CD4-positive, alpha-beta T cell treated with Interleukin-21 for 1 hour (primary cell): Measurements from ENCODE around the gene PFN1.
"Not testable (repeated sequence)": the region's sequence is repeated elsewhere in the genome, so short reads cannot be mapped to it uniquely, and the experiment has no call there.

Source experiments
- DNase-seq: peaks from one replicate; pipeline ENCODE4 v3.0.0-alpha.2; 2020

Gene PFN1

GRCh38 chr17:4945176-4945943, 3.0 kb downstream of the PFN1 start:
- peak; percentile 75 for DNase-seq

- peak; percentile 29 for DNase-seq
These were observed 3.7 kb downstream of the PFN1 start for GRCh38 chr17:4944554-4945175.

GRCh38 chr17:4944163-4944553, 4.2 kb downstream of the PFN1 start:
- peak; percentile 70 for DNase-seq

GRCh38 chr17:4942760-4943508, 5.4 kb downstream of the PFN1 start:
- DNase-seq = no peak

- no peak for DNase-seq
These were observed 7.1 kb downstream of the PFN1 start for GRCh38 chr17:4941319-4941610.

- peak; percentile 46 for DNase-seq
These were observed 7.6 kb downstream of the PFN1 start for GRCh38 chr17:4940555-4941318.

- DNase-seq = peak; percentile 100
These were observed 8.4 kb downstream of the PFN1 start, which contains the start of the genes RNF167 and SLC25A11 for GRCh38 chr17:4939796-4940554. Gene RNF167 (plus strand): TSS chr17:4940268. CDS start chr17:4940910, 642 bp downstream. Gene SLC25A11 (minus strand): TSS chr17:4940046. CDS start chr17:4939910, 136 bp downstream.

GRCh38 chr17:4939546-4939795, 8.9 kb downstream of the PFN1 start:
- DNase-seq = no peak

GRCh38 chr17:4938688-4939545, 9.4 kb downstream of the PFN1 start:
- no peak for DNase-seq

GRCh38 chr17:4938069-4938491, 10.2 kb downstream of the PFN1 start:
- DNase-seq = no peak

GRCh38 chr17:4937553-4937952, 10.8 kb downstream of the PFN1 start:
- no peak for DNase-seq

GRCh38 chr17:4936436-4936835, 11.9 kb downstream of the PFN1 start:
- DNase-seq = no peak

- no peak for DNase-seq
These were observed 12.7 kb downstream of the PFN1 start for GRCh38 chr17:4935650-4936049.

GRCh38 chr17:4934173-4934979, 14.0 kb downstream of the PFN1 start:
- peak; percentile 34 for DNase-seq

GRCh38 chr17:4933646-4934045, 14.7 kb downstream of the PFN1 start:
- DNase-seq = no peak

GRCh38 chr17:4932756-4933155, 15.6 kb downstream of the PFN1 start:
- DNase-seq = no peak

GRCh38 chr17:4931963-4932362, 16.4 kb downstream of the PFN1 start, which contains the start of gene GP1BA:
Gene GP1BA (plus strand): TSS chr17:4932277. CDS start chr17:4932605, 328 bp downstream.
- no peak for DNase-seq

GRCh38 chr17:4928881-4929280, 19.4 kb downstream of the PFN1 start:
- no peak for DNase-seq

GRCh38 chr17:4926577-4927335, 21.6 kb downstream of the PFN1 start:
- DNase-seq = not testable (repeated sequence)

GRCh38 chr17:4921320-4921719, 27.0 kb downstream of the PFN1 start:
- DNase-seq = no peak
